OCI-LY3 (cell line): Measurements from ENCODE around the gene MBP.
A peak's percentile ranks its signal among the peaks of the same experiment; 100 is the strongest.

ENCODE experiments used
- H2AFZ ChIP-seq: fragments of 200-600, 300-600 bp; shearing (Covaris generic); 2 replicates; pipeline ENCODE4 v1.6.0; 2014; ENCODE audit warnings: antibody characterized with exemption, low read depth, low read length
- H3K27ac ChIP-seq: fragments of 200-600, 300-600 bp; sonication (generic); 2 replicates; pipeline ENCODE4 v1.5.1; 2014; ENCODE audit warnings: mild to moderate bottlenecking, low read length, moderate library complexity, mixed read lengths
- H3K27me3 ChIP-seq: fragments of 200-600, 300-600 bp; sonication (generic); 2 replicates; pipeline ENCODE4 v1.6.1; 2014; ENCODE audit warnings: low read depth, low read length, mixed read lengths
- H3K36me3 ChIP-seq: fragments of 200-600, 300-600 bp; sonication (generic); replicated peaks from 2 replicates; pipeline ENCODE3; 2014; ENCODE audit warnings: low read depth, low read length, mixed read lengths
- H3K4me1 ChIP-seq: fragments of 300-600, 200-600 bp; sonication (generic); 2 replicates; pipeline ENCODE4 v1.6.1; 2014; ENCODE audit warnings: low read length, mixed read lengths
- H3K4me2 ChIP-seq: fragments of 200-600, 300-600 bp; sonication (generic); 2 replicates; pipeline ENCODE4 v1.6.1; 2014; ENCODE audit warnings: low read length, mixed read lengths
- H3K4me3 ChIP-seq: fragments of 300-600, 200-600 bp; sonication (generic); 2 replicates; pipeline ENCODE4 v1.5.1; 2014; ENCODE audit warnings: antibody characterized with exemption, mild to moderate bottlenecking, low read length, moderate library complexity
- H3K79me2 ChIP-seq: fragments of 300-600, 200-600 bp; shearing (Covaris generic); 2 replicates; pipeline ENCODE4 v1.6.1; 2014; ENCODE audit warnings: mild to moderate bottlenecking, low read length, mixed read lengths
- H3K9ac ChIP-seq: fragments of 300-600, 200-600 bp; shearing (Covaris generic); 2 replicates; pipeline ENCODE4 v1.6.0; 2014; ENCODE audit warnings: mild to moderate bottlenecking, low read length, moderate library complexity
- H3K9me3 ChIP-seq: fragments of 200-600, 300-600 bp; shearing (Covaris generic); 2 replicates; pipeline ENCODE4 v1.6.1; 2014; ENCODE audit warnings: low read length, mixed read lengths; ENCODE audit not compliant: insufficient read depth
- H4K20me1 ChIP-seq: fragments of 200-600, 300-600 bp; sonication (generic); 2 replicates; pipeline ENCODE4 v1.6.1; 2016; ENCODE audit warnings: low read length, mixed read lengths; ENCODE audit not compliant: insufficient read depth
- CTCF ChIP-seq: fragments of 200-600, 300-600 bp; sonication (generic); IDR thresholded peaks from 2 replicates; pipeline ENCODE4 v1.5.1; 2014; ENCODE audit warnings: antibody characterized with exemption, low read length, low read depth
- EZH2phosphoT487 ChIP-seq: fragments of 200-600 bp; shearing (Covaris generic); IDR thresholded peaks from 2 replicates; pipeline ENCODE4 v1.6.1; 2018; ENCODE audit warnings: antibody characterized with exemption, mixed run types, low read depth

Gene MBP

GRCh38 chr18:77157312-77157711 is 24.7 kb upstream of the MBP start:
- Histone ChIP-seq H2AFZ (no peak overlapping the region), H3K4me3 (no peak overlapping the region), H3K4me1 (peaks cover 25% of the 10 kb centered on the region), H3K9me3 (no peaks in the 10 kb centered on the region), H3K36me3 (no peaks in the 10 kb centered on the region), H3K79me2 (no peaks in the 10 kb centered on the region), H3K9ac (no peak overlapping the region), H3K27ac (no peak overlapping the region), H3K27me3 (peaks cover 31% of the 10 kb centered on the region), H3K4me2 (0 out of 2 replicates have a peak overlapping the region, but pooled peaks have one; percentile 6), H4K20me1 (no peaks in the 10 kb centered on the region)
- no peak for TF ChIP-seq EZH2phosphoT487
- no peak for TF ChIP-seq CTCF

- Histone ChIP-seq H3K9ac (no peak overlapping the region), H3K4me2 (no peak overlapping the region), H3K27ac (no peak overlapping the region), H3K4me1 (peaks cover 24% of the 10 kb centered on the region), H3K27me3 (peaks cover 46% of the 10 kb centered on the region), H3K4me3 (no peak overlapping the region), H3K79me2 (no peaks in the 10 kb centered on the region), H3K9me3 (no peaks in the 10 kb centered on the region), H2AFZ (no peak overlapping the region), H3K36me3 (no peaks in the 10 kb centered on the region), H4K20me1 (no peaks in the 10 kb centered on the region)
- TF ChIP-seq CTCF (no peak), EZH2phosphoT487 (no peak)
Measured at GRCh38 chr18:77155031-77155430, 22.4 kb upstream of the MBP start.

GRCh38 chr18:77153404-77153803 is 20.8 kb upstream of the MBP start:
- Histone ChIP-seq H3K9ac (no peak overlapping the region), H3K27ac (no peak overlapping the region), H3K79me2 (no peaks in the 10 kb centered on the region), H2AFZ (no peak overlapping the region), H3K9me3 (no peaks in the 10 kb centered on the region), H3K4me2 (no peak overlapping the region), H3K36me3 (no peaks in the 10 kb centered on the region), H3K4me1 (peaks cover 24% of the 10 kb centered on the region), H3K4me3 (no peak overlapping the region), H4K20me1 (no peaks in the 10 kb centered on the region), H3K27me3 (peaks cover 46% of the 10 kb centered on the region)
- TF ChIP-seq CTCF: no peak
- TF ChIP-seq EZH2phosphoT487: no peak

GRCh38 chr18:77151772-77152520 is 19.4 kb upstream of the MBP start:
- Histone ChIP-seq H3K27ac (no peak overlapping the region), H2AFZ (no peak overlapping the region), H3K4me3 (peak overlapping the region; percentile 61), H3K36me3 (no peaks in the 10 kb centered on the region), H3K27me3 (peaks cover 38% of the 10 kb centered on the region), H3K79me2 (no peaks in the 10 kb centered on the region), H3K9ac (no peak overlapping the region), H4K20me1 (no peaks in the 10 kb centered on the region), H3K4me2 (peak overlapping the region; percentile 75), H3K4me1 (peaks cover 25% of the 10 kb centered on the region), H3K9me3 (no peaks in the 10 kb centered on the region)
- no peak for TF ChIP-seq EZH2phosphoT487
